ENCODE results near the gene KANK4.
"Not testable (repeated sequence)": the region's sequence is repeated elsewhere in the genome, so short reads cannot be mapped to it uniquely, and the experiment has no call there.

KANK4 gene

DNA sequence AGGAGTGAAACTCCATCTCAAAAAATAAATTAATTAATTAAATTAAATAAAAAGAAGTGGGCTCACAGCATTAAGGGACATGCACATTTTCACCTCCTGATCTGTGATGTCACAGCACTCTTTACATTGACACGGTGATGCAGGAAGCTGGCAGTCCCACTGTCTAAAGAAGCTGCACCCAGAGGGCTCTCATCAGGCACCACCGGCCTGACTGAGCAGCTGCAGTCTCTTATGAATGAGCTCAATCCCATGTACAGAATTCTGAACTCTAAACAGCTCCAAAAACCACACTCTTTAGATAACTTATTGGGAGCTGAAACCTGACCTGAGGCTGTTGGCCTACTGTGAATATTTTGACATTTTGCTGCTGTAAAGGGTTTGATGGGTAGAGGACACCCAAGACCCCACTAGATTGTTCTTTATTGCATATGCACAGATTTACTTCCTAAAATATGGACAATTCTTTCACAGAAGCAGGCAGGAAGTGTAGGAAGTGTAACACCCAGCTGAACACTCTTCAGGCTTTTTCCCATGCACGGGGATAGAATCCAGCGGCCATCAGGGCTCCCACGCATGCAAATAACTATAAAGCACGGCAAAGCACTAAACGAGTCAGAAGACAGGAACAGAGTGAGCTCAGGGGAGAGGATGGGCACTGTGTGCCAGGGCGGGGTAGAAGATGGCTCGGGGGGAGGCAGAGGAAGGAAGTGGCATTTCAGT lies 78.4 kb downstream of the KANK4 start:
- no peaks in the 10 kb centered on the region for H3K27me3 ChIP-seq (replicated peaks; ENCODE audit: control insufficient read depth, insufficient read depth, low read length, poor library complexity, severe bottlenecking)
- no peak for DNase-seq
- H3K9me3 ChIP-seq (ENCODE audit: control insufficient read depth, low read length), result no peaks in the 10 kb centered on the region
- H3K4me3 ChIP-seq (ENCODE audit: insufficient read depth, low read depth, low read length, poor library complexity, severe bottlenecking), result no peak overlapping the region
- no peaks in the 10 kb centered on the region for H3K4me1 ChIP-seq (ENCODE audit: control insufficient read depth, insufficient read depth, low read length, poor library complexity, severe bottlenecking)
- H3K36me3 ChIP-seq (ENCODE audit: control insufficient read depth, insufficient read depth, low read length), result no peaks in the 10 kb centered on the region
- H3K27ac ChIP-seq (ENCODE audit: insufficient read depth, low read length, poor library complexity, severe bottlenecking), result no peak overlapping the region

DNA sequence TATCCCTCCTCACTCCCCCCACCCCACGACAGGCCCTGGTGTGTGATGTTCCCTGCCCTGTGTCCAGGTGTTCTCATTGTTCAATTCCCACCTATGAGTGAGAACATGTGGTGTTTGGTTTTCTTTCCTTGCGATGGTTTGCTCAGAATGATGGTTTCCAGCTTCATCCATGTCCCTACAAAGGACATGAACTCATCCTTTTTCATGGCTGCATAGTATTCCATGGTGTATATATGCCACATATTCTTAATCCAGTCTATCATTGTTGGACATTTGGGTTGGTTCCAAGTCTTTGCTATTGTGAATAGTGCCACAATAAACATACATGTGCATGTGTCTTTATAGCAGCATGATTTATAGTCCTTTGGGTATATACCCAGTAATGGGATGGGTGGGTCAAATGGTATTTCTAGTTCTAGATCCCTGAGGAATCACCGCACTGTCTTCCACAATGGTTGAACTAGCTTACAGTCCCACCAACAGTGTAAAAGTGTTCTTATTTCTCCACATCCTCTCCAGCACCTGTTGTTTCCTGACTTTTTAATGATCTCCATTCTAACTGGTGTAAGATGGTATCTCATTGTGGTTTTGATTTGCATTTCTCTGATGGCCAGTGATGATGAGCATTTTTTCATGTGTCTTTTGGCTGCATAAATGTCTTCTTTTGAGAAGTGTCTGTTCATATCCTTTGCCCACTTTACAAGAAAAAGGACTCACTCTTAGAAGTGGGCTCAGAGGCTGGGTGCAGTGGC lies 79.4 kb downstream of the KANK4 start:
- H3K27ac ChIP-seq (ENCODE audit: insufficient read depth, low read length, poor library complexity, severe bottlenecking); H3K36me3 ChIP-seq (ENCODE audit: control insufficient read depth, insufficient read depth, low read length); H3K9me3 ChIP-seq (ENCODE audit: control insufficient read depth, low read length); H3K4me3 ChIP-seq (ENCODE audit: insufficient read depth, low read depth, low read length, poor library complexity, severe bottlenecking); H3K27me3 ChIP-seq (replicated peaks; ENCODE audit: control insufficient read depth, insufficient read depth, low read length, poor library complexity, severe bottlenecking); DNase-seq; H3K4me1 ChIP-seq (ENCODE audit: control insufficient read depth, insufficient read depth, low read length, poor library complexity, severe bottlenecking): not testable (repeated sequence)

- H3K27ac ChIP-seq (ENCODE audit: insufficient read depth, low read length, poor library complexity, severe bottlenecking), result no peak overlapping the region
- H3K36me3 ChIP-seq (ENCODE audit: control insufficient read depth, insufficient read depth, low read length), result no peaks in the 10 kb centered on the region
- H3K9me3 ChIP-seq (ENCODE audit: control insufficient read depth, low read length), result no peaks in the 10 kb centered on the region
- H3K4me3 ChIP-seq (ENCODE audit: insufficient read depth, low read depth, low read length, poor library complexity, severe bottlenecking), result no peak overlapping the region
- DNase-seq, result no peak
- H3K27me3 ChIP-seq (replicated peaks; ENCODE audit: control insufficient read depth, insufficient read depth, low read length, poor library complexity, severe bottlenecking), result no peaks in the 10 kb centered on the region
- no peaks in the 10 kb centered on the region for H3K4me1 ChIP-seq (ENCODE audit: control insufficient read depth, insufficient read depth, low read length, poor library complexity, severe bottlenecking)
These were observed 80.7 kb downstream of the KANK4 start for GRCh38 chr1:62238507-62238906.

GRCh38 chr1:62237950-62238374 lies 81.3 kb downstream of the KANK4 start:
- Histone ChIP-seq H3K9me3 (ENCODE audit: control insufficient read depth, low read length) (no peaks in the 10 kb centered on the region), H3K27me3 (replicated peaks; ENCODE audit: control insufficient read depth, insufficient read depth, low read length, poor library complexity, severe bottlenecking) (no peaks in the 10 kb centered on the region)
- DNase-seq, result no peak

DNA sequence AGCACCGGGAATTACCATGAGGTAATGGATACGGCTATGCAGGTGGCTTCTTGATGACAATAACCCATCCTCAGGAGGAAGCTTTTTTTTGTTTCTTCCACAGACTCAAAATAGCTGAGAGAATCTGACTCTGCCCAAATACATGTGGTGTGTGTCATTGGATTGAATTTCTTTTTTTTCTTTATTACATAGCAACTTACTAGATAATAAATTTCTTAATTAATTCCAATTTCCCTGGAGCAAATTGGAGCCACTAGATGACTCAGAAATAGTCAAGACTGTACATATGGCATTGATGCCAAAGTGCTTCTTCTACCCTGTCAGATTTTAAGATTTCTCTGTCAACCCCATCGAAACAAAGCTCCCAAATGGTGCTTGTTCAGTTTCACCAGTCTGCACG lies 81.9 kb downstream of the KANK4 start:
- no peak for DNase-seq
- H3K36me3 ChIP-seq (ENCODE audit: control insufficient read depth, insufficient read depth, low read length), result no peaks in the 10 kb centered on the region
- no peaks in the 10 kb centered on the region for H3K27me3 ChIP-seq (replicated peaks; ENCODE audit: control insufficient read depth, insufficient read depth, low read length, poor library complexity, severe bottlenecking)
- no peak overlapping the region for H3K27ac ChIP-seq (ENCODE audit: insufficient read depth, low read length, poor library complexity, severe bottlenecking)
- no peaks in the 10 kb centered on the region for H3K9me3 ChIP-seq (ENCODE audit: control insufficient read depth, low read length)
- no peak overlapping the region for H3K4me3 ChIP-seq (ENCODE audit: insufficient read depth, low read depth, low read length, poor library complexity, severe bottlenecking)
- H3K4me1 ChIP-seq (ENCODE audit: control insufficient read depth, insufficient read depth, low read length, poor library complexity, severe bottlenecking), result no peaks in the 10 kb centered on the region

More at GRCh38 chr1:62237950-62238374, 81.3 kb downstream of the KANK4 start:
- Histone ChIP-seq H3K36me3 (ENCODE audit: control insufficient read depth, insufficient read depth, low read length) (no peaks in the 10 kb centered on the region), H3K4me1 (ENCODE audit: control insufficient read depth, insufficient read depth, low read length, poor library complexity, severe bottlenecking) (no peaks in the 10 kb centered on the region), H3K27ac (ENCODE audit: insufficient read depth, low read length, poor library complexity, severe bottlenecking) (no peak overlapping the region), H3K4me3 (ENCODE audit: insufficient read depth, low read depth, low read length, poor library complexity, severe bottlenecking) (no peak overlapping the region)

DNA sequence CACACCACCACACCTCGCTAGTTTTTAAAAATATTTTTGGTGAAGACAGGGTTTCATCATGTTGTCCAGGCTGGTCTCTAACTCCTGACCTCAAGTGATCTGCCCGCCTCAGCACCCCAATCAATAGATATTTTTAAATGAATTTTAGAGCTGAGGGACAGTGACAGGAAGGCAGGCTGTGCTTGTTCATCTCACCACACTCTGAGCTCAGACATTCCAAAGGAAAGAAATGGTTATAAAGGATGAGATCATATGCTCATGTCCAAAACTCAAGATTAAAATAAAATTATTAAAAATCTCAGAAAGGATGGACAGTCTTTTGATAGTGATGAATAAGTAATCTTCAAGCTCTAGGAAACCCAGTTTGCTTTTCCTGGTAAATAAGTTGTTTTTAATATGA lies 83.7 kb downstream of the KANK4 start:
- no peaks in the 10 kb centered on the region for H3K4me1 ChIP-seq (ENCODE audit: control insufficient read depth, insufficient read depth, low read length, poor library complexity, severe bottlenecking)
- H3K36me3 ChIP-seq (ENCODE audit: control insufficient read depth, insufficient read depth, low read length), result no peaks in the 10 kb centered on the region
- no peaks in the 10 kb centered on the region for H3K9me3 ChIP-seq (ENCODE audit: control insufficient read depth, low read length)
- H3K4me3 ChIP-seq (ENCODE audit: insufficient read depth, low read depth, low read length, poor library complexity, severe bottlenecking), result no peak overlapping the region
- no peak overlapping the region for H3K27ac ChIP-seq (ENCODE audit: insufficient read depth, low read length, poor library complexity, severe bottlenecking)
- no peaks in the 10 kb centered on the region for H3K27me3 ChIP-seq (replicated peaks; ENCODE audit: control insufficient read depth, insufficient read depth, low read length, poor library complexity, severe bottlenecking)
- no peak for DNase-seq

DNA sequence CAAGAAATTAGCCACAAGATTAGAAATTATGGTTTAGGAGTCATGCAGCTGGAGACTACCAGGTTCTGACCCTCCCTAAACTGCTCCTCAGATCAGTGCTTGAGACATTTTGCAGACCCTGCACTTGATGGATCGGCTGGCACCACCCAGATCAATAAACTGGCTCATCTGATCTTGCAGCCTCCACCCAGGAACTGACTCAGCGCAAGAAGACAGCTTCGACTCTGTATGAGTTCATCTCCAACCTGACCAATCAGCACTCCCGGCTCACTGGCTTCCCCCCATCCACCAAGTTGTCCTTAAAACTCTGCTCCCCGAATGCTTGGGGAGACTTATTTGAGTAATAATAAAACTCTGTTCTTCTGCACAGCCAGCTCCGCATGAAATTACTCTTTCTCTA lies 84.5 kb downstream of the KANK4 start:
- Histone ChIP-seq H3K9me3 (ENCODE audit: control insufficient read depth, low read length) (no peaks in the 10 kb centered on the region), H3K4me1 (ENCODE audit: control insufficient read depth, insufficient read depth, low read length, poor library complexity, severe bottlenecking) (no peaks in the 10 kb centered on the region), H3K4me3 (ENCODE audit: insufficient read depth, low read depth, low read length, poor library complexity, severe bottlenecking) (no peak overlapping the region), H3K27me3 (replicated peaks; ENCODE audit: control insufficient read depth, insufficient read depth, low read length, poor library complexity, severe bottlenecking) (no peaks in the 10 kb centered on the region), H3K27ac (ENCODE audit: insufficient read depth, low read length, poor library complexity, severe bottlenecking) (no peak overlapping the region), H3K36me3 (ENCODE audit: control insufficient read depth, insufficient read depth, low read length) (no peaks in the 10 kb centered on the region)
- no peak for DNase-seq

- Histone ChIP-seq H3K36me3 (ENCODE audit: control insufficient read depth, insufficient read depth, low read length) (no peaks in the 10 kb centered on the region), H3K4me3 (ENCODE audit: insufficient read depth, low read depth, low read length, poor library complexity, severe bottlenecking) (no peak overlapping the region), H3K27ac (ENCODE audit: insufficient read depth, low read length, poor library complexity, severe bottlenecking) (no peak overlapping the region), H3K4me1 (ENCODE audit: control insufficient read depth, insufficient read depth, low read length, poor library complexity, severe bottlenecking) (no peaks in the 10 kb centered on the region), H3K9me3 (ENCODE audit: control insufficient read depth, low read length) (no peaks in the 10 kb centered on the region), H3K27me3 (replicated peaks; ENCODE audit: control insufficient read depth, insufficient read depth, low read length, poor library complexity, severe bottlenecking) (no peaks in the 10 kb centered on the region)
- DNase-seq, result no peak
These were observed 85.2 kb downstream of the KANK4 start for GRCh38 chr1:62233926-62234450.

DNA sequence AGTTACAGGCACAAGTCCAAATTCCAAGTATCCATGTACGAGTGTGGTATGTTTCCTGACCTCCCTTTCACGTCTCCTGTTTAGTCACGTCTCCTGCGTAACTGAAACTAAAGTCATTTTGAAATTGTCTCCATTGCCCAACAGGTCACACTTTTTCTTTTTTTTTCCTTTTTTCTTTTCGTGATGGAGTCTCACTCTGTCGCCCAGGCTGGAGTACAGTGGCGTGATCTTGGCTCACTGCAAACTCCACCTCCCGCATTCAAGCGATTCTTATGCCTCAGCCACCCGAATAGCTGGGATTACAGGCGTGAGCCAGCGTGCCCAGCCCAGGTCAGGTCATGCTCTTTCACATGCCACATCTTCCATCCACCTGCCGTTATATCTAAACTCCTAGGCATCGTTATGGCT lies 86.4 kb downstream of the KANK4 start:
- Histone ChIP-seq H3K27ac (ENCODE audit: insufficient read depth, low read length, poor library complexity, severe bottlenecking) (no peak overlapping the region), H3K4me3 (ENCODE audit: insufficient read depth, low read depth, low read length, poor library complexity, severe bottlenecking) (no peak overlapping the region), H3K4me1 (ENCODE audit: control insufficient read depth, insufficient read depth, low read length, poor library complexity, severe bottlenecking) (no peaks in the 10 kb centered on the region), H3K36me3 (ENCODE audit: control insufficient read depth, insufficient read depth, low read length) (no peaks in the 10 kb centered on the region), H3K27me3 (replicated peaks; ENCODE audit: control insufficient read depth, insufficient read depth, low read length, poor library complexity, severe bottlenecking) (no peaks in the 10 kb centered on the region), H3K9me3 (ENCODE audit: control insufficient read depth, low read length) (no peaks in the 10 kb centered on the region)
- DNase-seq, result no peak

GRCh38 chr1:62230718-62231117 lies 88.5 kb downstream of the KANK4 start:
- Histone ChIP-seq H3K27ac (ENCODE audit: insufficient read depth, low read length, poor library complexity, severe bottlenecking) (no peak overlapping the region), H3K27me3 (replicated peaks; ENCODE audit: control insufficient read depth, insufficient read depth, low read length, poor library complexity, severe bottlenecking) (no peaks in the 10 kb centered on the region)
- no peak for DNase-seq

More at GRCh38 chr1:62230718-62231117, 88.5 kb downstream of the KANK4 start:
- no peak overlapping the region for H3K4me3 ChIP-seq (ENCODE audit: insufficient read depth, low read depth, low read length, poor library complexity, severe bottlenecking)
- no peaks in the 10 kb centered on the region for H3K9me3 ChIP-seq (ENCODE audit: control insufficient read depth, low read length)
- H3K36me3 ChIP-seq (ENCODE audit: control insufficient read depth, insufficient read depth, low read length), result no peaks in the 10 kb centered on the region
- H3K4me1 ChIP-seq (ENCODE audit: control insufficient read depth, insufficient read depth, low read length, poor library complexity, severe bottlenecking), result no peaks in the 10 kb centered on the region

All from effector memory CD4-positive, alpha-beta T cell (primary cell).